Measurements from ENCODE around the gene TSPAN14. TPM values are rescaled to one million over a fixed set of nuclear protein-coding genes. Genes with fewer than 3 reads are reported as not detected.

Gene TSPAN14
- polyA plus RNA-seq, 1 donor (not counting 4 experiments of a cell fraction or from before 2014, with no cell fraction given): 71.1 TPM

DNA sequence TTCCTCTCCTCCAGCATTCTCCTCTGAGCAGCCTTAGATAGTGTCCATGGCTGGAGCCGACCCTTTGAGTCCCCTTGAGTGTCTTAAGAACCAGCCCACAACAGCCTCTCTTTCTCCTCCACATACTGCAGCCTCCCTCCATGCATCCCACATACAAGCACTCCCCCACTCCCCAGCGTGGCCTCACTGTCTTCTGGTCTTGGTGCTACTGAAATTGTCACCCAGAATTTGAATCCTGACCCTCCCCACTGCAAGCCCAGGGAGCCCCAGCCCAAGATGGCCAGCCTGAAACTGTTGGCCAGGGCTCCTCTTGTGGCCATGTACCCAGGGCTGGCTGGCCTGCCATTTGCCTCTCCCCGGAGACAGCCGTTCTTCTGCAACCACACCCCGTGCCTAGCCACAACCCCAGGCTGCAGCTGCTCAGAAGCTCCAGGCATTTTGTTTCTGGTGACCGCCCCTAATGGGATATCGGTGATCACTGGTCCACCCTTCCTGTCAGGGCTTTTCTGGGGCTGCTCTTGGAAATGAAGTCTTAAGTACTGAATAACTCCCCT, 64.8 kb downstream of the TSPAN14 start:
- peaks cover 39 to 63% of the 10 kb centered on the region in 2 experiments for H3K36me3 ChIP-seq (ENCODE audit: control insufficient read depth in 2 of 2, extremely low read depth in 1 of 2, insufficient read depth in 2 of 2, low read length in 2 of 2)
- H3K4me1 ChIP-seq (ENCODE audit: control insufficient read depth, extremely low read depth, insufficient read depth, low read length): peaks cover 16% of the 10 kb centered on the region
- dilution Hi-C loops (cut with MboI; ENCODE audit: extremely low pct_ligation_motif_present, low sequenced_read_pairs): no loop called here

DNA sequence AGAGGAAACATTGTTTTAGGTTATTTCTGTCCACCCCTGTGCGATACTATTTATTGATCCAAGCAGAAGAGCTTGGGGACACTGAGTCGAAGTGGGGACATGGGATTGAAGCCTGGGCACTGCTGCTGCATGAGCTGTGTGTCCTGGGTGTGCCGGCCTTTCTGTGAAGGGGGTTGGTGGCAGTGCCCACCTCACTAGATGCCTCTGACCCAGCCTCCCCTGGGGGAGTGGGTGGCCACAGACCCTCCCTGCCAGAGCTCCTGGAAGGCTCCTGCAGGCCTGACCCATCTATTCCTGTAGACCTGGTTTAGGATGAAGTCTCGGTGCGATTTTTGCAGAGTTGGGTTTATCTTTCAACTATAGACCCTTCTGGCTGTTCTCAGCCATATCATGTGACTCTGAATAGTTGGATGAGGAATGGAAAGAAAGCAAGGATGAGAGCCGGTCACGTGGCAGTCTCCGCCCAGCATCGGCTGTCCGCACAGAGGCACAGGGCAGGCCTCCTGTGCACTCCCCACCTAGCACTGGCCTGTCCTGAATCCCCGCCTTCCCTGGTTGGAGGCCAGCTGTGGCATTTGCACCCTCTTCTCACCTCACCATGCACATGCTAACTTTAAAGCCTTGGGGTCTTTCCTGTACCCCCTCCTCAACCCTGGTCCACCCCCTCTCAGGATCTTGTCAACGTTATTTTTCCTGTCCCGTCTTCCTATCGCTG, 66.0 kb downstream of the TSPAN14 start:
- H3K36me3 ChIP-seq (ENCODE audit: control insufficient read depth in 2 of 2, extremely low read depth in 1 of 2, insufficient read depth in 2 of 2, low read length in 2 of 2): peaks cover 31 to 52% of the 10 kb centered on the region in 2 experiments

More for the DNA sequence above, 64.8 kb downstream of the TSPAN14 start:
- no peaks in the 10 kb centered on the region for H3K9me1 ChIP-seq (ENCODE audit: control insufficient read depth, extremely low read depth, insufficient read depth, low read length)
- H2AFZ ChIP-seq (ENCODE audit: control insufficient read depth, low read length): no peak overlapping the region
- H3K9ac ChIP-seq (ENCODE audit: control insufficient read depth, extremely low read depth, insufficient read depth, low read length): no peak overlapping the region
- H4K20me1 ChIP-seq (ENCODE audit: control insufficient read depth, extremely low read depth, insufficient read depth, low read length): no peaks in the 10 kb centered on the region
- H3K4me3 ChIP-seq (ENCODE audit: control insufficient read depth in 2 of 3, extremely low read depth in 1 of 3, insufficient read depth in 2 of 3, low read depth in 1 of 3, low read length in 3 of 3): no peak overlapping the region
- H3K9me3 ChIP-seq (ENCODE audit: control insufficient read depth, low read depth, low read length): no peaks in the 10 kb centered on the region
- no peaks in the 10 kb centered on the region for H3K27me3 ChIP-seq (ENCODE audit: control insufficient read depth, extremely low read depth, insufficient read depth, low read length)
- DNase-seq (ENCODE audit: low read depth, low spot score) (no peak), FAIRE-seq (no peak)
- no peak overlapping the region for H3K4me2 ChIP-seq (ENCODE audit: control insufficient read depth, extremely low read depth, insufficient read depth, low read depth, low read length)
- peaks cover 7% of the 10 kb centered on the region for H3K79me2 ChIP-seq (ENCODE audit: control insufficient read depth, insufficient read depth, low read length)
- no peak overlapping the region for H3K27ac ChIP-seq (ENCODE audit: control insufficient read depth, insufficient read depth, low read length)
- TF ChIP-seq EZH2 (IDR thresholded peaks at IDR 0.05; ENCODE audit: low read length): no peak
- TF ChIP-seq, protein P1, sequence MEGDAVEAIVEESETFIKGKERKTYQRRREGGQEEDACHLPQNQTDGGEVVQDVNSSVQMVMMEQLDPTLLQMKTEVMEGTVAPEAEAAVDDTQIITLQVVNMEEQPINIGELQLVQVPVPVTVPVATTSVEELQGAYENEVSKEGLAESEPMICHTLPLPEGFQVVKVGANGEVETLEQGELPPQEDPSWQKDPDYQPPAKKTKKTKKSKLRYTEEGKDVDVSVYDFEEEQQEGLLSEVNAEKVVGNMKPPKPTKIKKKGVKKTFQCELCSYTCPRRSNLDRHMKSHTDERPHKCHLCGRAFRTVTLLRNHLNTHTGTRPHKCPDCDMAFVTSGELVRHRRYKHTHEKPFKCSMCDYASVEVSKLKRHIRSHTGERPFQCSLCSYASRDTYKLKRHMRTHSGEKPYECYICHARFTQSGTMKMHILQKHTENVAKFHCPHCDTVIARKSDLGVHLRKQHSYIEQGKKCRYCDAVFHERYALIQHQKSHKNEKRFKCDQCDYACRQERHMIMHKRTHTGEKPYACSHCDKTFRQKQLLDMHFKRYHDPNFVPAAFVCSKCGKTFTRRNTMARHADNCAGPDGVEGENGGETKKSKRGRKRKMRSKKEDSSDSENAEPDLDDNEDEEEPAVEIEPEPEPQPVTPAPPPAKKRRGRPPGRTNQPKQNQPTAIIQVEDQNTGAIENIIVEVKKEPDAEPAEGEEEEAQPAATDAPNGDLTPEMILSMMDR (optimal IDR thresholded peaks at IDR 0.05 in 1 of 3, IDR thresholded peaks at IDR 0.05 in 1 of 3, conservative IDR thresholded peaks at IDR 0.05 in 1 of 3; ENCODE audit: extremely low read depth in 1 of 3, insufficient read depth in 2 of 3, low read length in 3 of 3): no peak

More for the DNA sequence above, 66.0 kb downstream of the TSPAN14 start:
- no peak overlapping the region for H3K4me2 ChIP-seq (ENCODE audit: control insufficient read depth, extremely low read depth, insufficient read depth, low read depth, low read length)
- no peaks in the 10 kb centered on the region for H3K9me1 ChIP-seq (ENCODE audit: control insufficient read depth, extremely low read depth, insufficient read depth, low read length)
- TF ChIP-seq, protein P1 (optimal IDR thresholded peaks at IDR 0.05 in 1 of 3, IDR thresholded peaks at IDR 0.05 in 1 of 3, conservative IDR thresholded peaks at IDR 0.05 in 1 of 3; ENCODE audit: extremely low read depth in 1 of 3, insufficient read depth in 2 of 3, low read length in 3 of 3): no peak
- no peak for TF ChIP-seq EZH2 (IDR thresholded peaks at IDR 0.05; ENCODE audit: low read length)
- no peak overlapping the region for H3K27ac ChIP-seq (ENCODE audit: control insufficient read depth, insufficient read depth, low read length)
- peaks cover 20% of the 10 kb centered on the region for H3K4me1 ChIP-seq (ENCODE audit: control insufficient read depth, extremely low read depth, insufficient read depth, low read length)
- no peak for DNase-seq (ENCODE audit: low read depth, low spot score)
- no peak for FAIRE-seq
- no peaks in the 10 kb centered on the region for H4K20me1 ChIP-seq (ENCODE audit: control insufficient read depth, extremely low read depth, insufficient read depth, low read length)
- H3K9me3 ChIP-seq (ENCODE audit: control insufficient read depth, low read depth, low read length): no peaks in the 10 kb centered on the region
- H3K27me3 ChIP-seq (ENCODE audit: control insufficient read depth, extremely low read depth, insufficient read depth, low read length): no peaks in the 10 kb centered on the region
- peaks cover 2% of the 10 kb centered on the region for H3K79me2 ChIP-seq (ENCODE audit: control insufficient read depth, insufficient read depth, low read length)
- dilution Hi-C loops (cut with MboI; ENCODE audit: extremely low pct_ligation_motif_present, low sequenced_read_pairs): no loop called here
- H3K4me3 ChIP-seq (ENCODE audit: control insufficient read depth in 2 of 3, extremely low read depth in 1 of 3, insufficient read depth in 2 of 3, low read depth in 1 of 3, low read length in 3 of 3): no peak overlapping the region
- H3K9ac ChIP-seq (ENCODE audit: control insufficient read depth, extremely low read depth, insufficient read depth, low read length): no peak overlapping the region
- H2AFZ ChIP-seq (ENCODE audit: control insufficient read depth, low read length): no peak overlapping the region
